PC-3 (cell line): ENCODE data around the gene DIS3L2.

ENCODE experiments used
- EZH2 ChIP-seq: fragments of 300-600 bp; sonication (generic); IDR thresholded peaks from one replicate; pipeline ENCODE4 v1.6.1; 2017; ENCODE audit warnings: antibody characterized with exemption, mild to moderate bottlenecking, low read length; ENCODE audit not compliant: unreplicated experiment
- TF ChIP-seq, protein P1 (sequence below): fragments of 300-600 bp; sonication (generic); conservative IDR thresholded peaks from 2 replicates; pipeline ENCODE4 v1.5.1; 2017; ENCODE audit warnings: antibody characterized with exemption, low read depth, mild to moderate bottlenecking, low read length

DNA sequence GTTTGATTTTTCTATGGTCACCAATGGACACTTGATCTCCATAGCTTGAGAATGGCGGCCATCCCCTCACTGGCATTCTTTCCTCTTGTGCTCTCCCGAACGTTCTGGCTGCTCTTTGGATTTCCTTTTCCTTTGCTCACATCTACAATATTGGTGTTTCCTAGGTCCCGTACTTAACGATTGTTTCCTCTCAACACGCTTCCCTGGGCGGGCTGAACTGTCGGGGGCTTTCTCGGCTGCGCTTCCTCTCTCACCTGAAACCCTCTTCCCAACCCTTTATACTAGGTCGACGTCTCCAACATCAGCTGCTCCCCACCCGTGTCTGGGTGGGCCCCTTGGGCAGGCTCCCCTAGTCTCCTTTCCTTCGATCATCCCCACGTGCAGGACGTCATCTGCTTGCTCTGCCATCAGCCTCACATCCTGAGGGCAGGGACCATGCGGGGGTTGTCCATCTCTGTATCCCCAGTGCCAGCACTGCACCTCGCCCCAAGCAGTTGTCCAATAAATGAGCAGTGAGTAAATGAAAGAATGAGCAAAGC is 634 bp upstream of the DIS3L2 start:
- no peak for TF ChIP-seq EZH2
- TF ChIP-seq, protein P1, sequence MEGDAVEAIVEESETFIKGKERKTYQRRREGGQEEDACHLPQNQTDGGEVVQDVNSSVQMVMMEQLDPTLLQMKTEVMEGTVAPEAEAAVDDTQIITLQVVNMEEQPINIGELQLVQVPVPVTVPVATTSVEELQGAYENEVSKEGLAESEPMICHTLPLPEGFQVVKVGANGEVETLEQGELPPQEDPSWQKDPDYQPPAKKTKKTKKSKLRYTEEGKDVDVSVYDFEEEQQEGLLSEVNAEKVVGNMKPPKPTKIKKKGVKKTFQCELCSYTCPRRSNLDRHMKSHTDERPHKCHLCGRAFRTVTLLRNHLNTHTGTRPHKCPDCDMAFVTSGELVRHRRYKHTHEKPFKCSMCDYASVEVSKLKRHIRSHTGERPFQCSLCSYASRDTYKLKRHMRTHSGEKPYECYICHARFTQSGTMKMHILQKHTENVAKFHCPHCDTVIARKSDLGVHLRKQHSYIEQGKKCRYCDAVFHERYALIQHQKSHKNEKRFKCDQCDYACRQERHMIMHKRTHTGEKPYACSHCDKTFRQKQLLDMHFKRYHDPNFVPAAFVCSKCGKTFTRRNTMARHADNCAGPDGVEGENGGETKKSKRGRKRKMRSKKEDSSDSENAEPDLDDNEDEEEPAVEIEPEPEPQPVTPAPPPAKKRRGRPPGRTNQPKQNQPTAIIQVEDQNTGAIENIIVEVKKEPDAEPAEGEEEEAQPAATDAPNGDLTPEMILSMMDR = no peak
